MM.1S (cell line): Measurements from ENCODE around the gene USP49.
"Not testable (repeated sequence)": the region's sequence is repeated elsewhere in the genome, so short reads cannot be mapped to it uniquely, and the experiment has no call there.

Experiments used
- DNase-seq: peaks from one replicate; pipeline ENCODE4 v3.0.0-alpha.2; 2015
- H2AFZ ChIP-seq: fragments of 300-600 bp; sonication (generic); 2 replicates; pipeline ENCODE4 v1.6.0; 2016; ENCODE audit warnings: antibody characterized with exemption, low read length
- H3F3A ChIP-seq: fragments of 300-600 bp; sonication (generic); 2 replicates; pipeline ENCODE4 v1.6.1; 2016; ENCODE audit warnings: mild to moderate bottlenecking, antibody characterized with exemption, low read length, moderate library complexity, mixed read lengths; ENCODE audit not compliant: insufficient read depth
- H3K27ac ChIP-seq: fragments of 300-600 bp; sonication (generic); 2 replicates; pipeline ENCODE4 v1.5.1; 2016; ENCODE audit warnings: mild to moderate bottlenecking, low read length
- H3K27me3 ChIP-seq: fragments of 300-600 bp; sonication (generic); replicated peaks from 2 replicates; pipeline ENCODE4 v1.6.0; 2016; ENCODE audit warnings: low read length; ENCODE audit not compliant: insufficient read depth
- H3K36me3 ChIP-seq: fragments of 300-600 bp; sonication (generic); replicated peaks from 2 replicates; pipeline ENCODE4 v1.6.1; 2016; ENCODE audit warnings: mild to moderate bottlenecking, low read length, mixed read lengths; ENCODE audit not compliant: insufficient read depth
- H3K4me1 ChIP-seq: fragments of 300-600 bp; sonication (generic); 2 replicates; pipeline ENCODE4 v1.6.1; 2016; ENCODE audit warnings: low read length, mixed read lengths
- H3K4me2 ChIP-seq: fragments of 300-600 bp; sonication (generic); 2 replicates; pipeline ENCODE4 v1.6.0; 2016; ENCODE audit warnings: low read depth, low read length
- H3K4me3 ChIP-seq: fragments of 300-600 bp; sonication (generic); 2 replicates; pipeline ENCODE4 v1.5.1; 2016; ENCODE audit warnings: low read length, mixed read lengths
- H3K79me2 ChIP-seq: fragments of 300-600 bp; sonication (generic); 2 replicates; pipeline ENCODE4 v1.6.1; 2016; ENCODE audit warnings: mixed run types, low read length, mixed read lengths
- H3K9ac ChIP-seq: fragments of 300-600 bp; sonication (generic); 2 replicates; pipeline ENCODE4 v1.6.1; 2016; ENCODE audit warnings: low read length, mixed read lengths
- H3K9me2 ChIP-seq: fragments of 300-600 bp; sonication (generic); replicated peaks from 2 replicates; pipeline ENCODE4 v1.6.1; 2016; ENCODE audit warnings: mild to moderate bottlenecking, low read length, mixed read lengths; ENCODE audit not compliant: insufficient read depth
- H3K9me3 ChIP-seq: fragments of 300-600 bp; sonication (generic); replicated peaks from 2 replicates; pipeline ENCODE4 v1.6.1; 2016; ENCODE audit warnings: mild to moderate bottlenecking, low read length, mixed read lengths; ENCODE audit not compliant: insufficient read depth
- H4K20me1 ChIP-seq: fragments of 300-600 bp; sonication (generic); 2 replicates; pipeline ENCODE4 v1.6.1; 2016; ENCODE audit warnings: mild to moderate bottlenecking, low read length, moderate library complexity, mixed read lengths; ENCODE audit not compliant: insufficient read depth
- EZH2 ChIP-seq: fragments of 300-600 bp; sonication (generic); optimal IDR thresholded peaks from 2 replicates; pipeline ENCODE3; 2017; ENCODE audit warnings: low read depth, mild to moderate bottlenecking, antibody characterized with exemption, low read length, mixed read lengths
- EZH2phosphoT487 ChIP-seq: fragments of 300-600 bp; sonication (generic); IDR thresholded peaks from 2 replicates; pipeline ENCODE4 v1.6.1; 2018; ENCODE audit warnings: antibody characterized with exemption, low read length
- TF ChIP-seq, protein P1 (sequence below): fragments of 300-600 bp; sonication (generic); IDR thresholded peaks from 2 replicates; pipeline ENCODE4 v1.5.1; 2016; ENCODE audit warnings: antibody characterized with exemption, low read length, mixed read lengths

USP49 gene

DNA sequence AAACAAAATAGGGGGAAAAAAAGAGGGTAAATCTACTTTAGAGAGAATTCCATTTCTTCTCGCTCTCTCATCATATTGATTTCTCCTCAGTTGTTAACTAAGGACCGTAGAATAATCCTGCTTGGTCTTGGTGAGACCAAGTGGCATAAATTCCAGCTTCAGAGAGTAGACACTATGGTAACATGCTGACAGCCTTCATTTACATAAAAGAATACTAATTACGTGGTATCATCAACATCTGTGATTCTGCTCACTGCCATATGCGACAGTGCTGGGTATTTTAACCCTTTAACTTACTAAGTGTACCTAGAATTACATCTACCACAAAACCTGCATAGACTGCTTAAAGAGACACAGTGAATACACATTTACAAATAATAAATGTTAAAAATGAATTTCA is 80.5 kb downstream of the USP49 start:
- no peak for DNase-seq
- no peaks in the 10 kb centered on the region for H3K79me2 ChIP-seq
- H3K9ac ChIP-seq = no peak overlapping the region
- 0 out of 2 replicates have a peak, but pooled peaks cover 5% of the 10 kb centered on the region for H4K20me1 ChIP-seq
- H3K9me2 ChIP-seq = no peaks in the 10 kb centered on the region
- peaks cover 5% of the 10 kb centered on the region; the same call in 1 of the 2 replicates for H3F3A ChIP-seq
- H3K9me3 ChIP-seq = no peaks in the 10 kb centered on the region
- no peaks in the 10 kb centered on the region for H3K27me3 ChIP-seq
- no peaks in the 10 kb centered on the region for H3K36me3 ChIP-seq
- H3K4me3 ChIP-seq = no peak overlapping the region
- no peak overlapping the region for H3K27ac ChIP-seq
- no peak overlapping the region for H3K4me2 ChIP-seq
- no peak overlapping the region for H2AFZ ChIP-seq
- TF ChIP-seq, protein P1, sequence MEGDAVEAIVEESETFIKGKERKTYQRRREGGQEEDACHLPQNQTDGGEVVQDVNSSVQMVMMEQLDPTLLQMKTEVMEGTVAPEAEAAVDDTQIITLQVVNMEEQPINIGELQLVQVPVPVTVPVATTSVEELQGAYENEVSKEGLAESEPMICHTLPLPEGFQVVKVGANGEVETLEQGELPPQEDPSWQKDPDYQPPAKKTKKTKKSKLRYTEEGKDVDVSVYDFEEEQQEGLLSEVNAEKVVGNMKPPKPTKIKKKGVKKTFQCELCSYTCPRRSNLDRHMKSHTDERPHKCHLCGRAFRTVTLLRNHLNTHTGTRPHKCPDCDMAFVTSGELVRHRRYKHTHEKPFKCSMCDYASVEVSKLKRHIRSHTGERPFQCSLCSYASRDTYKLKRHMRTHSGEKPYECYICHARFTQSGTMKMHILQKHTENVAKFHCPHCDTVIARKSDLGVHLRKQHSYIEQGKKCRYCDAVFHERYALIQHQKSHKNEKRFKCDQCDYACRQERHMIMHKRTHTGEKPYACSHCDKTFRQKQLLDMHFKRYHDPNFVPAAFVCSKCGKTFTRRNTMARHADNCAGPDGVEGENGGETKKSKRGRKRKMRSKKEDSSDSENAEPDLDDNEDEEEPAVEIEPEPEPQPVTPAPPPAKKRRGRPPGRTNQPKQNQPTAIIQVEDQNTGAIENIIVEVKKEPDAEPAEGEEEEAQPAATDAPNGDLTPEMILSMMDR = no peak
- TF ChIP-seq EZH2 (no peak), EZH2phosphoT487 (no peak)
- H3K4me1 ChIP-seq = peaks cover 9% of the 10 kb centered on the region

DNA sequence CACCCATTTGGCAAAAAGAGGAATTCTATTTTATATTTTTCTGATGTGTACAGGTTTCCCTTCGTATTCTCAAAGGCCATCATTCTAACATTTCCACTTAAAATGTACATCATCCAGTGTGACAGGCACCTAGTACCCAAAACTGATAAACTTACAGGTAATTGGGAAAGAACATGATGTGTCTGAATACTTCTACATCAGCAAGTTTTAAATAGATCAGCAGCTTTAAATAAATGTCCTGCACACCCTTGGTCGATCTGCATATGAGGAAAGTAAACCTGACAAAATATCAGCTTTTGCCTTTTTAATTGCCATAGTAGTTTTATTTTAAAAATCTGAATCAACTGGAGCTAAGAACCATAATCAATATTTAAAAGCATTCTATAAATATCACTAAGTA is 81.2 kb downstream of the USP49 start:
- TF ChIP-seq EZH2 = no peak
- Histone ChIP-seq H3K36me3 (no peaks in the 10 kb centered on the region), H3K4me3 (no peak overlapping the region), H3K27ac (no peak overlapping the region), H3K9ac (no peak overlapping the region), H3F3A (peaks cover 5% of the 10 kb centered on the region; the same call in 1 of the 2 replicates), H3K9me3 (no peaks in the 10 kb centered on the region), H2AFZ (no peak overlapping the region), H3K4me1 (peaks cover 9% of the 10 kb centered on the region), H4K20me1 (0 out of 2 replicates have a peak, but pooled peaks cover 5% of the 10 kb centered on the region), H3K9me2 (no peaks in the 10 kb centered on the region), H3K4me2 (no peak overlapping the region), H3K79me2 (no peaks in the 10 kb centered on the region), H3K27me3 (no peaks in the 10 kb centered on the region)
- no peak for DNase-seq

DNA sequence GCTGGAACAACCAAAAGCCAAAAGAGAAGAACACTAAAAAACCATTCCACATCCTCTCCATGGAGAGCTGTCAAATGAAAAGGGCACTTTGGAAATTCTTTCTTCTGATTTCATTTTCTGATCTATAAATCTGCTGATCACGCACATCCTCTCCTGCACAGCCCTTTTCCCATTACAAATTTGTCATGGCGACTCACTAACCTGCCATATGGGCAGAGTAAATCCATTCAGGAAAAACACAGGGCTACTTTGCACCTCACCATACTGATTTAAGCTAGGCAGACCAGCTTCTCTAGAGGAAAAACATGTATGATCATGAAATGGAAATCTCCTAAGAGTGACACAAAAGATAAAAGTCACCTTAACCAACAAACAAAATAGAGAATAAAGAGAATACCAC is 81.7 kb downstream of the USP49 start:
- no peaks in the 10 kb centered on the region for H3K27me3 ChIP-seq
- no peaks in the 10 kb centered on the region for H3K79me2 ChIP-seq
- no peaks in the 10 kb centered on the region for H3K36me3 ChIP-seq
- no peak overlapping the region for H2AFZ ChIP-seq
- no peaks in the 10 kb centered on the region for H3K9me3 ChIP-seq
- H3K27ac ChIP-seq = no peak overlapping the region
- no peak overlapping the region for H3K4me2 ChIP-seq
- peaks cover 9% of the 10 kb centered on the region for H3K4me1 ChIP-seq
- H3K4me3 ChIP-seq = no peak overlapping the region
- no peaks in the 10 kb centered on the region for H3K9me2 ChIP-seq
- TF ChIP-seq EZH2phosphoT487 (no peak), EZH2 (no peak)
- TF ChIP-seq, protein P1 = no peak
- DNase-seq = no peak
- 0 out of 2 replicates have a peak, but pooled peaks cover 5% of the 10 kb centered on the region for H4K20me1 ChIP-seq
- H3K9ac ChIP-seq = no peak overlapping the region
- H3F3A ChIP-seq = peaks cover 5% of the 10 kb centered on the region; the same call in 1 of the 2 replicates

DNA sequence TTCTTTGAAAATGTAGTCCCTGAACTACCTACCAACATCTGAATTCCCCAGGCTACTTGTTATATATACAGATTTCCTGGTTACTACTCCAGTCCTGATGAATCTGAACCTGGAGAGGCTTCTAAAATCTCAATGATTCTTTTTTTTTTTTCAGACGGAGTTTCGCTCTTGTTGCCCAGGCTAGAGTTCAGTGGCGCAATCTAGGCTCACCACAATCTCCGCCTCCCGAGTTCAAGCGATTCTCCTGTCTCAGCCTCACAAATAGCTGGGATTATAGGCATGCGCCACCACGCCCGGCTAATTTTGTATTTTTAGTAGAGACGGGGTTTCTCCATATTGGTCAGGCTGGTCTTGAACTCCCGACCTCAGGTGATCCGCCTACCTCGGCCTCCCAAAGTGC is 83.2 kb downstream of the USP49 start:
- H3K79me2 ChIP-seq, H3K4me2 ChIP-seq, H3K4me1 ChIP-seq, H3K27ac ChIP-seq, H3K9me2 ChIP-seq, H3F3A ChIP-seq, H2AFZ ChIP-seq, H3K27me3 ChIP-seq, H3K36me3 ChIP-seq, DNase-seq, H3K9me3 ChIP-seq, H3K4me3 ChIP-seq, H3K9ac ChIP-seq, H4K20me1 ChIP-seq: not testable (repeated sequence)
